Ascending aorta (tissue), 2 donors: ENCODE results near the gene PDCD5. TPM values are rescaled to one million over a fixed set of nuclear protein-coding genes. Genes with fewer than 3 reads are reported as not detected.
A peak's percentile ranks its signal among the peaks of the same experiment; 100 is the strongest.
"Not testable (repeated sequence)": the region's sequence is repeated elsewhere in the genome, so short reads cannot be mapped to it uniquely, and the experiment has no call there.

Source experiments
- DNase-seq, 2 donors: peaks; one replicate each; pipeline ENCODE4 v3.0.0-alpha.2; 2019; ENCODE audit warnings: low spot score in 2 of 2
- H3K27ac ChIP-seq, 2 donors: fragments of 200-600 bp; sonication (generic); one replicate each; pipeline ENCODE4 v1.5.1; 2016 to 2017; ENCODE audit warnings: mild to moderate bottlenecking in 1 of 2
- H3K27me3 ChIP-seq: fragments of 200-600 bp; sonication (generic); one replicate; pipeline ENCODE4 v1.5.1; 2017
- H3K36me3 ChIP-seq, 2 donors: fragments of 200-600 bp; sonication (generic); one replicate each; pipeline ENCODE4 v1.5.1; 2016
- H3K4me1 ChIP-seq, 2 donors: fragments of 200-600 bp; sonication (generic); one replicate each; pipeline ENCODE4 v1.5.1; 2016 to 2017; ENCODE audit warnings: mild to moderate bottlenecking in 1 of 2
- H3K4me3 ChIP-seq, 2 donors: fragments of 200-600 bp; sonication (generic); one replicate each; pipeline ENCODE4 v1.5.1; 2016 to 2017; ENCODE audit warnings: mild to moderate bottlenecking in 1 of 2
- H3K9me3 ChIP-seq, 2 donors: fragments of 200-600 bp; sonication (generic); one replicate each; pipeline ENCODE4 v1.5.1; 2016
- CTCF ChIP-seq, 3 experiments: fragments of 200-600 bp in 2 of 3; fragments of 450-650 bp in 1 of 3; sonication (generic) in 2 of 3; IDR thresholded peaks; one replicate each; pipeline ENCODE4 v1.5.1; 2016 to 2019; ENCODE audit warnings: antibody characterized with exemption in 3 of 3, mild to moderate bottlenecking in 1 of 3, moderate library complexity in 1 of 3
- intact Hi-C: fragments of 100-400 bp; cut with DNase I; formaldehyde crosslinking; loops from one replicate; pipeline ENCODE4 v1.15.1; 2023
- total RNA-seq: library from RNA; depleted of rRNA; stranded (reverse); fragments of >200 nt; gene quantifications from one replicate; pipeline ENCODE4 v1.1.0, GENCODE V29; 2016

PDCD5 gene
- total RNA-seq, 1 donor from 2014 or later = 36.6 TPM

GRCh38 chr19:32573492-32573794, 7.5 kb upstream of the PDCD5 start:
- DNase-seq = no peak
- Histone ChIP-seq H3K4me3 (no peak overlapping the region), H3K27ac (no peak overlapping the region), H3K4me1 (no peaks in the 10 kb centered on the region), H3K9me3 (no peaks in the 10 kb centered on the region), H3K27me3 (no peaks in the 10 kb centered on the region), H3K36me3 (no peaks in the 10 kb centered on the region)
- no peak for TF ChIP-seq CTCF (IDR thresholded peaks at IDR 0.05)
- intact Hi-C loops = no loop called here

GRCh38 chr19:32576790-32577189, 4.2 kb upstream of the PDCD5 start:
- DNase-seq = no peak
- H3K4me3 ChIP-seq = no peak overlapping the region
- H3K27me3 ChIP-seq = no peaks in the 10 kb centered on the region
- intact Hi-C loops = no loop called here
- no peaks in the 10 kb centered on the region for H3K9me3 ChIP-seq
- no peak for TF ChIP-seq CTCF (IDR thresholded peaks at IDR 0.05)
- no peaks in the 10 kb centered on the region for H3K36me3 ChIP-seq
- H3K27ac ChIP-seq = no peak overlapping the region
- peaks cover 0 to under 1% of the 10 kb centered on the region in 2 donors for H3K4me1 ChIP-seq

- intact Hi-C loops = loop anchor here (2.0 to 10.0 kb wide), 5 partner anchors 112 to 1232 kb away; partner anchors contain the start of genes CEBPG, NUDT19 and TSHZ3
- no peak for TF ChIP-seq CTCF (IDR thresholded peaks at IDR 0.05)
- Histone ChIP-seq H3K9me3 (no peaks in the 10 kb centered on the region), H3K27me3 (no peaks in the 10 kb centered on the region), H3K27ac (peak overlapping the region in 1 of 2 donors; percentile 81), H3K4me3 (peak overlapping the region; percentile 86 to 88), H3K36me3 (peaks cover 10 to 11% of the 10 kb centered on the region in 2 donors), H3K4me1 (peaks cover 0 to 5% of the 10 kb centered on the region in 2 donors)
- DNase-seq = peak in 1 of 2 donors; percentile 67
Observed at GRCh38 chr19:32580353-32580900, 563 bp upstream of the PDCD5 start.

GRCh38 chr19:32581705-32582179, 752 bp downstream of the PDCD5 start:
- H3K9me3 ChIP-seq = no peaks in the 10 kb centered on the region
- no peak for DNase-seq
- H3K36me3 ChIP-seq = peaks cover 21 to 23% of the 10 kb centered on the region in 2 donors
- peak overlapping the region; percentile 76 to 81 for H3K27ac ChIP-seq
- peak overlapping the region; percentile 86 to 88 for H3K4me3 ChIP-seq
- H3K4me1 ChIP-seq = peaks cover 0 to 5% of the 10 kb centered on the region in 2 donors
- TF ChIP-seq CTCF (IDR thresholded peaks at IDR 0.05) = no peak
- intact Hi-C loops = loop anchor here (1.0 to 10.0 kb wide), 7 partner anchors 94 to 1233 kb away; partner anchors contain the start of genes ANKRD27, CEBPG, DPY19L3 and NUDT19
- H3K27me3 ChIP-seq = no peaks in the 10 kb centered on the region

GRCh38 chr19:32587747-32588504, 6.9 kb downstream of the PDCD5 start:
- not testable (repeated sequence) for H3K27ac ChIP-seq, H3K4me3 ChIP-seq, H3K27me3 ChIP-seq, DNase-seq, H3K9me3 ChIP-seq, H3K4me1 ChIP-seq
- intact Hi-C loops = loop anchor here (10.0 kb wide), 1 partner anchor 587 kb away; no protein-coding TSS in a partner anchor
- peaks cover 29 to 38% of the 10 kb centered on the region in 2 donors for H3K36me3 ChIP-seq

GRCh38 chr19:32594021-32594420, 13.0 kb downstream of the PDCD5 start:
- Histone ChIP-seq H3K27me3 (no peaks in the 10 kb centered on the region), H3K27ac (no peak overlapping the region), H3K36me3 (peaks cover 35 to 64% of the 10 kb centered on the region in 2 donors), H3K9me3 (no peaks in the 10 kb centered on the region), H3K4me1 (no peaks in the 10 kb centered on the region), H3K4me3 (no peak overlapping the region)
- intact Hi-C loops = no loop called here
- no peak for TF ChIP-seq CTCF (IDR thresholded peaks at IDR 0.05)
- DNase-seq = no peak
